Stimulated activated memory B cell treated with anti-CD40 and anti-IgM and Interleukin-4, amounts not matched to agents 10 μg/mL and 1 μg/mL and 100 μg/mL, for 72 hours (primary cell): ENCODE measurements around the gene ZNF343.
"Not testable (repeated sequence)": the region's sequence is repeated elsewhere in the genome, so short reads cannot be mapped to it uniquely, and the experiment has no call there.

Source experiments
- ATAC-seq: fragments of 150-1000 bp; cut with Tn5 transposase; 2 replicates; pipeline ENCODE4 v1.10.0; 2021
- H3K27ac Mint-ChIP-seq: one replicate; pipeline ENCODE4 v1.8.0; 2022; ENCODE audit warnings: mild to moderate bottlenecking, mixed read lengths
- H3K27me3 Mint-ChIP-seq: one replicate; pipeline ENCODE4 v1.8.0; 2022; ENCODE audit warnings: mixed read lengths
- H3K36me3 Mint-ChIP-seq: one replicate; pipeline ENCODE4 v1.8.0; 2022; ENCODE audit warnings: mixed read lengths
- H3K4me1 Mint-ChIP-seq: one replicate; pipeline ENCODE4 v1.8.0; 2022; ENCODE audit warnings: mixed read lengths
- H3K4me3 Mint-ChIP-seq: one replicate; pipeline ENCODE4 v1.8.0; 2022; ENCODE audit warnings: mild to moderate bottlenecking, moderate library complexity, mixed read lengths
- H3K9me3 Mint-ChIP-seq: one replicate; pipeline ENCODE4 v1.8.0; 2022; ENCODE audit warnings: mixed read lengths

ZNF343 gene

GRCh38 chr20:2526218-2526583 lies 17.5 kb upstream of the ZNF343 start:
- not testable (repeated sequence) for H3K27me3 Mint-ChIP-seq, H3K36me3 Mint-ChIP-seq, H3K27ac Mint-ChIP-seq, ATAC-seq, H3K9me3 Mint-ChIP-seq, H3K4me3 Mint-ChIP-seq
- H3K4me1 Mint-ChIP-seq = peaks cover 33% of the 10 kb centered on the region

DNA sequence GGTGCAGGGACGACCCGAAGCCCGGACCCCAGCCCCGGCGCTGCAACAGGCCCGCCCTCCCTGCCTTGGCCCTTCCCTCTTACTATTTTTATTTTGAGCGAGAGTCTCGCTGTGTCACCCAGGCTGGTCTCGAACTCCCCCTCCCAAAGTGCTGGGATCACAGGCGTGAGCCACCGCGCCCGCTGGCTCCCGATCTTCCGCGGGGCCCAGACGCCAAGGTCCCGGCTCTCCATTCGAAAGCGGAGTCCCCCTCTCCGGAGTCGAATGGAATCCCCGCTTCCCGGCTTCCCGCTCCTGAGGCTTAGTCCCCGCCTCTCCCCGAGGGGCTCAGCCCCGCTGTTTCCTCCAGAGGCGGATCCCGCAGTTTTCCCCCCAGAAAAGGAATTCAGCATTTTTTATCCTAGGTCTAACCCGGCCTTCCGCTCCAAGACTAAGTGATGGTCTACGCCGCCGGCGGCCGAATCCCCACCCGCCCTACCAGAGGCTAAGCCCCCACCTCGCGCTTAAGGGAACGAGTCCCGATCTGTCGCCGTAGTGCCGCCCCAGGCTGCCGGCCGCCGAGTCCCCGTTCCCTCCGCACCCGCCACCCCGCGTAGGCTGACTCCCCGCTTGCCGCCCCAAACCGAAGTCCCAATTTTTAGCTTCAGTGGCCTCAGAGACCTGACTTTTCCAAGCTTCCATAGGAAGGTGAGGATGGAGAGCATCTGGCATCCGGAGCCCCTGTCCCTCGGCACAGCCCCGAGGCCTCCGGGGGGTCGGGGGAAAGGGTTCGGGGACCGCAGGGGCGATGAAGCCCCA lies 16.2 kb upstream of the ZNF343 start:
- no peaks in the 10 kb centered on the region for H3K36me3 Mint-ChIP-seq
- H3K4me1 Mint-ChIP-seq = peaks cover 29% of the 10 kb centered on the region
- no peaks in the 10 kb centered on the region for H3K27me3 Mint-ChIP-seq
- H3K4me3 Mint-ChIP-seq = peak overlapping the region; percentile 95
- H3K27ac Mint-ChIP-seq = peak overlapping the region; percentile 93
- H3K9me3 Mint-ChIP-seq = no peaks in the 10 kb centered on the region
- peak; percentile 76 for ATAC-seq

- no peaks in the 10 kb centered on the region for H3K27me3 Mint-ChIP-seq
- H3K4me3 Mint-ChIP-seq = peak overlapping the region; percentile 95
- no peaks in the 10 kb centered on the region for H3K9me3 Mint-ChIP-seq
- peak overlapping the region; percentile 93 for H3K27ac Mint-ChIP-seq
- no peaks in the 10 kb centered on the region for H3K36me3 Mint-ChIP-seq
- H3K4me1 Mint-ChIP-seq = peaks cover 24% of the 10 kb centered on the region
- ATAC-seq = peak; percentile 90
Measured at GRCh38 chr20:2523919-2524708, 15.4 kb upstream of the ZNF343 start.

GRCh38 chr20:2522826-2523429 lies 14.2 kb upstream of the ZNF343 start:
- not testable (repeated sequence) for H3K4me3 Mint-ChIP-seq, H3K27ac Mint-ChIP-seq, H3K9me3 Mint-ChIP-seq, H3K27me3 Mint-ChIP-seq, ATAC-seq, H3K36me3 Mint-ChIP-seq
- peaks cover 24% of the 10 kb centered on the region for H3K4me1 Mint-ChIP-seq

DNA sequence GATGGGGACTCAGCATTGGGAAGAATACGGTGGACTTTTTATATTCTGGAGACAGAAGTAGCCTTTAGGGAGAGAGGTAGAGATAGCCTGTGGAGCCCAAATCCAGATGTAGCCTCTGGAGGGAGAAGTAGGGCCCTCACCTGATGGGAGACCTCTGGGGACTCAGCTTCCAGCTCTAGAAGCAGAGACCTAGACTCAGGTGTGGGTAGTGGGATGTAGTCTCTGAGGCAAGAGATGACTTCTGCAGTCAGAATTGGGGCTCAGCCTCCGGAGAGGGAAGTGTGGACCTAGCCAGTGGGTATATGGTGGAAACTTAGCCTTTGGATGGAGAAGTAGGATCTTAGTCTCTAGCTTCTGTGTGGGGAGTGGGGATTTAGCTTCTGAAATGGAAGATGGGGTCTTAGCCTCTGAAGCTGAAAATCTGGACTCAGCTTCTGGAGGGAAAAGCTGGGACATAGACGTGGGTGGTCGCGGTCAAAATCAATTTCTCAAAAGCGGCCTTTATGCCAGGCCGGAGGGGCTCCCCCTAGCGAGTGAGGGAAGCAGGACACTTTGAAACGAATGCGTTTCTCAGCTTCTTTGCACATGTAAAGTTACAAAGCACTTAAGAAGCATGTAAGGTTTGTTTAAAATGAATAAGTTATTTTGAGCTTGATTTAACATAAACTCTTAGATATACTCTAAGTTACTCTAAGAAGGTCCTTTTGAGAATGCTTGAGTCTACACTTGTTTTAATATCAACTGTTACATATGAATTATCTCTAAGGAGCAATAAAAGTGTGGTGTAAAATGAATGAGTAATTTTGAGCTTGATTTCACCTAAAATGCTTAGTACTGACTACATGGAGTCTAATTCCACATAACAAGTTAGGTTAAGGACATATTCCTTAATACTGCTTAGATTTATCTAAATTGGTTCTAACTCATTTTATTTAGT lies 12.9 kb upstream of the ZNF343 start:
- no peaks in the 10 kb centered on the region for H3K9me3 Mint-ChIP-seq
- H3K4me3 Mint-ChIP-seq = no peak overlapping the region
- H3K36me3 Mint-ChIP-seq = no peaks in the 10 kb centered on the region
- no peak overlapping the region for H3K27ac Mint-ChIP-seq
- H3K4me1 Mint-ChIP-seq = peaks cover 24% of the 10 kb centered on the region
- no peaks in the 10 kb centered on the region for H3K27me3 Mint-ChIP-seq
- no peak for ATAC-seq

DNA sequence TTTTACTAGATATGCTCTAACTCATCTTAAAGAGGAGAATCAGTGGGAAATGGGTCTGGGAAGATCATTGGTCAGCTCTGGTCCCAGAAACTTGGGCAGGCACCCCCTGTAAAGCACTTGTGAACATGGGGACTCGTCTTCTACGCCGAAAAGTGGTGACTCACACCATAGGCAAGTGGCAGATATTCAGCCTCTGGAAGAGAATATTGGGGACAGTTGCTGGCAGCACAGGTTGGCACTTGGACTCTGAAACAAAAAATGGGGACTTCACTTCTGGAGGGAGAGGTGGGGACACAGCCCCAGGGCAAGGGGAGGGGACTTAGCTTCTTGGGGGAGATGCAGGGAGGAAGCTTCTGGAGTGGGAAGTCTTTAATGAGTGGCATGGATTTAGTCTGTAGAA lies 11.9 kb upstream of the ZNF343 start:
- Mint-ChIP-seq H3K9me3 (no peaks in the 10 kb centered on the region), H3K27ac (no peak overlapping the region), H3K4me3 (no peak overlapping the region), H3K27me3 (no peaks in the 10 kb centered on the region), H3K36me3 (no peaks in the 10 kb centered on the region), H3K4me1 (peaks cover 23% of the 10 kb centered on the region)
- ATAC-seq = no peak

DNA sequence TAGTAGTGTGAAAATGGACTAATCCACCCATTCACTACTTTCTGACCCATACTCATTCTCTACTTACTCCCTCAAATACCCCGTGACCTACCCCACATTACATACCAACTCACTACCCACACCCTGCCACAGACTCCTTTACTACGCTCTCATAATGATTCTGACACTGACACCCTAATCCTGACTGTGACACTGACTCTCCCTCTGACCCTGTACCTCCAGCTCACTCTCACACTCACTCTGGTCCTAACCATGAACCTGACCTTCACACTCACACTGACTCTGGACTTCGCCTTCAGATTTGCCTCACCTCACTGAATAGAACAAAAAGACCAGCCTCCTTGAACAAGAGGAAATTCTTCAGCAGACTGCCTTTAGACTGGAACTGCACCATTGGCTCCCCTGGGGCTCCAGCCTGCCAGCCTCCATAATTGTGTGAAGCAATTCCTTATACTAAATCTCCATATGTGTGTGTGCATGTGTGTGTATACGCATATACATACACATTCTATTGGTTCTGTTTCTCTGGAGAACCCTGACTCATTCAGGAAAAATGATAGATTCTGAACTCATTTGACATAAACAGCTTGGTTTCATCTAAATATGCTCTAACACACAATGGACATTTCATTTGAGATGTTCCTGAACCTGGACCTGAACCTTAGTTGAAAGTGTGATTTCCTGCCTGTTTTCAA lies 10.5 kb upstream of the ZNF343 start:
- Mint-ChIP-seq H3K27ac (no peak overlapping the region), H3K4me1 (peaks cover 15% of the 10 kb centered on the region), H3K36me3 (no peaks in the 10 kb centered on the region), H3K4me3 (no peak overlapping the region), H3K27me3 (no peaks in the 10 kb centered on the region), H3K9me3 (no peaks in the 10 kb centered on the region)
- ATAC-seq = no peak

DNA sequence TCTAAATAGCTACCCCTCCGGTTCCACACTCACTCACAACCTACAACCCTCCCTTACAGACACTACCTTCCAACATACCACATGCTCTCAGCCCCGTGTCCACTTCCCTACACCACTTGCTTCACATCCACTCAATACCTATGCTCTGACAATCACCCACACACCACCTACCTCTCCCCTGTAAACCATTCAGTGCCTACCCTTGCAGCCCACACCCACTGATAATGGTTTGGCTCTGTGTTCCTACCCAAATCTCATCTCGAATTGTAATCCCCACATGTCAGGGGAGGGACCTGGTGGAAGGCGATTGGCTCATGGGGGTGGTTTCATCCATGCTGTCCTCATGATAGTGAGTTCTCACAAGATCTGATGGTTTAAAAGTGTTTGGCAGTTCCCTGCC lies 9.8 kb upstream of the ZNF343 start:
- Mint-ChIP-seq H3K4me1 (peaks cover 11% of the 10 kb centered on the region), H3K9me3 (no peaks in the 10 kb centered on the region), H3K36me3 (no peaks in the 10 kb centered on the region), H3K27me3 (no peaks in the 10 kb centered on the region), H3K4me3 (no peak overlapping the region), H3K27ac (no peak overlapping the region)
- no peak for ATAC-seq

- H3K27me3 Mint-ChIP-seq = no peaks in the 10 kb centered on the region
- H3K4me3 Mint-ChIP-seq = no peak overlapping the region
- H3K4me1 Mint-ChIP-seq = peaks cover 11% of the 10 kb centered on the region
- H3K36me3 Mint-ChIP-seq = no peaks in the 10 kb centered on the region
- H3K9me3 Mint-ChIP-seq = no peaks in the 10 kb centered on the region
- ATAC-seq = no peak
- no peak overlapping the region for H3K27ac Mint-ChIP-seq
Measured at GRCh38 chr20:2518096-2518495, 9.4 kb upstream of the ZNF343 start.

- no peaks in the 10 kb centered on the region for H3K27me3 Mint-ChIP-seq
- no peaks in the 10 kb centered on the region for H3K36me3 Mint-ChIP-seq
- no peak for ATAC-seq
- H3K4me1 Mint-ChIP-seq = peaks cover 8% of the 10 kb centered on the region
- no peak overlapping the region for H3K4me3 Mint-ChIP-seq
- H3K27ac Mint-ChIP-seq = no peak overlapping the region
- H3K9me3 Mint-ChIP-seq = no peaks in the 10 kb centered on the region
Measured at GRCh38 chr20:2516399-2516798, 7.7 kb upstream of the ZNF343 start.

DNA sequence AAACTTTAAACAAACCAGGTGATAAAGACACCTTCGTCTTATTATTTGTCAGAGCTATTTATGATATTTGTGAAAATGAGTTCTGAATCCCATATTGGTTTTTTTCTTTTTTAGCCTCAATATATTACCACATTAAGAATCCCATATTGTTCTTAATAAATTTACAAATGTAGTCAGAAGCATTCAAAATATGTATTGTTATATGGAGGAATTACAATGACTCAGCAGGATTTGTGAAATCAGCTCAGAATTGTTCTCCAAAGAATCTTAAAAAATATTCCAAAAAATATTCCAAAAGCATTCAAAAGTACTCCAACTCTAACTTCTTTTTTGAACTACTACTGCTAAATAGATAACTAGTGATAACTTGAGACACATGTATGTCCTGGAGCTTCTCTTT lies 6.5 kb upstream of the ZNF343 start:
- no peaks in the 10 kb centered on the region for H3K36me3 Mint-ChIP-seq
- ATAC-seq = no peak

DNA sequence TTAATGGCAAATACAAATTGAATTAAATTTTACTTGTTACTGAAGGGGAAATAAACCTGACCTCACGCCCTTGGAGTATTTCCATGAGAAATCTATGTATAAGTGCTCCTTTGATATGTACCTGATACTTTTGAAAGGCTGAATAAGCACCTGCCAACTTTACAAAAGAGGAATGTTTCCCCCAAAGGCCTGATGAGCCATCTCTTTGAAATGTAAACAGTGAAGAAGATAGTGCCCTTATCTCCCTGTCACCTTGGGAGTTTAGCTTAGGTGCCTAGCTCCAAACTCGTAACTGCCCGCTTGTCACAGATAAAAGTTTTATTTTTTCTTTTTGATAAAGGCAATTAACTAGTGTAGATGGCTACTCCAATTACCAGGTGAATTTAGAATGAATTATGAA lies 1.1 kb upstream of the ZNF343 start:
- Mint-ChIP-seq H3K27ac (peak overlapping the region; percentile 96), H3K9me3 (no peaks in the 10 kb centered on the region), H3K4me1 (peaks cover 20% of the 10 kb centered on the region), H3K4me3 (no peak overlapping the region), H3K36me3 (no peaks in the 10 kb centered on the region), H3K27me3 (no peaks in the 10 kb centered on the region)
- ATAC-seq = no peak

More for the DNA sequence above, 6.5 kb upstream of the ZNF343 start:
- H3K9me3 Mint-ChIP-seq = no peaks in the 10 kb centered on the region
- no peaks in the 10 kb centered on the region for H3K27me3 Mint-ChIP-seq
- H3K27ac Mint-ChIP-seq = no peak overlapping the region
- H3K4me1 Mint-ChIP-seq = peaks cover 5% of the 10 kb centered on the region
- no peak overlapping the region for H3K4me3 Mint-ChIP-seq

DNA sequence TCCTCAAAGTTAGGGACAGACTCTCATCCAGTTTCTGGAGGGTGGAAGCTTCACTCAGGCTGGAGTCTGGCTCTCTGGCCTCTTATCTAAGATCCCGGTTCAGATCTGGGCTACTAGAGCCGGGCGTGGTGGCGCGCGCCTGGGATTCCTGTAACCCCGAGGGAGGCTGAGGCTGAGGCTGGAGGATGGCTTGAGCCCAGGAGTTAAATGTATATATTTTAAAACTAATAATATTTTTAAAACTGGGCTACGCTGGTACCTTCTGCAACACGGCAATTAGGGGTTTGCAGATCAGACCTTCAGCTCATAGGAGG lies 710 bp upstream of the ZNF343 start:
- Mint-ChIP-seq H3K27ac (peak overlapping the region; percentile 96), H3K36me3 (no peaks in the 10 kb centered on the region), H3K4me3 (peak overlapping the region; percentile 99), H3K27me3 (no peaks in the 10 kb centered on the region), H3K9me3 (no peaks in the 10 kb centered on the region), H3K4me1 (peaks cover 17% of the 10 kb centered on the region)
- no peak for ATAC-seq

- H3K4me1 Mint-ChIP-seq = peaks cover 26% of the 10 kb centered on the region
- peak overlapping the region; percentile 99 for H3K4me3 Mint-ChIP-seq
- no peaks in the 10 kb centered on the region for H3K27me3 Mint-ChIP-seq
- peaks cover 6% of the 10 kb centered on the region for H3K36me3 Mint-ChIP-seq
- H3K9me3 Mint-ChIP-seq = no peaks in the 10 kb centered on the region
- peak; percentile 56 for ATAC-seq
- H3K27ac Mint-ChIP-seq = peak overlapping the region; percentile 96
Measured at GRCh38 chr20:2507875-2508630, 662 bp downstream of the ZNF343 start.
